GM12874 (cell line): ENCODE data around the gene ASNSD1.

Source experiments
- CTCF ChIP-seq: IDR thresholded peaks from 2 replicates; pipeline ENCODE4 v1.5.1; 2011; ENCODE audit warnings: low read depth, mild to moderate bottlenecking, control low read depth, low read length, moderate library complexity; ENCODE audit not compliant: insufficient read depth

Gene ASNSD1

GRCh38 chr2:189651284-189651683 lies 10.0 kb upstream of the ASNSD1 start:
- TF ChIP-seq CTCF: no peak

GRCh38 chr2:189654641-189655040 lies 6.6 kb upstream of the ASNSD1 start:
- no peak for TF ChIP-seq CTCF

GRCh38 chr2:189657867-189658266 lies 3.4 kb upstream of the ASNSD1 start:
- no peak for TF ChIP-seq CTCF

- no peak for TF ChIP-seq CTCF
Measured at GRCh38 chr2:189658306-189659212, 2.7 kb upstream of the ASNSD1 start.

- no peak for TF ChIP-seq CTCF
Measured at GRCh38 chr2:189659734-189660133, 1.5 kb upstream of the ASNSD1 start.

GRCh38 chr2:189660803-189661147 lies 484 bp upstream of the ASNSD1 start:
- TF ChIP-seq CTCF: no peak

GRCh38 chr2:189661957-189662321 lies 680 bp downstream of the ASNSD1 start:
- no peak for TF ChIP-seq CTCF
